CD4-positive, alpha-beta T cell treated with Interleukin-4 for 1 hour (primary cell): ENCODE measurements around the gene ITPA.
A peak's percentile ranks its signal among the peaks of the same experiment; 100 is the strongest.

ENCODE experiments used
- DNase-seq, 2 donors: peaks; one replicate each; pipeline ENCODE4 v3.0.0-alpha.2; 2020 to 2022

Gene ITPA

GRCh38 chr20:3247638-3248037, 38.3 kb downstream of the ITPA start:
- DNase-seq = no peak

GRCh38 chr20:3248167-3248992, 39.1 kb downstream of the ITPA start:
- peak in 1 of 2 donors; percentile 22 for DNase-seq

GRCh38 chr20:3248993-3249347, 39.7 kb downstream of the ITPA start:
- DNase-seq = no peak

- DNase-seq = no peak
Measured at GRCh38 chr20:3250091-3250504, 40.8 kb downstream of the ITPA start.

GRCh38 chr20:3251806-3252205, 42.5 kb downstream of the ITPA start:
- no peak for DNase-seq

GRCh38 chr20:3255728-3256127, 46.4 kb downstream of the ITPA start:
- DNase-seq = no peak

- DNase-seq = no peak
Measured at GRCh38 chr20:3258429-3258828, 49.1 kb downstream of the ITPA start.

- no peak for DNase-seq
Measured at GRCh38 chr20:3262566-3262965, 53.3 kb downstream of the ITPA start.

GRCh38 chr20:3270051-3270450, 60.8 kb downstream of the ITPA start:
- no peak for DNase-seq

- no peak for DNase-seq
Measured at GRCh38 chr20:3273371-3273770, 64.1 kb downstream of the ITPA start.
